CD1c-positive myeloid dendritic cell (primary cell): Measurements from ENCODE around the gene FHOD3.

Experiments used
- DNase-seq: peaks from one replicate; pipeline ENCODE4 v3.0.0-alpha.2; 2016; ENCODE audit errors: extremely low spot score

Gene FHOD3

DNA sequence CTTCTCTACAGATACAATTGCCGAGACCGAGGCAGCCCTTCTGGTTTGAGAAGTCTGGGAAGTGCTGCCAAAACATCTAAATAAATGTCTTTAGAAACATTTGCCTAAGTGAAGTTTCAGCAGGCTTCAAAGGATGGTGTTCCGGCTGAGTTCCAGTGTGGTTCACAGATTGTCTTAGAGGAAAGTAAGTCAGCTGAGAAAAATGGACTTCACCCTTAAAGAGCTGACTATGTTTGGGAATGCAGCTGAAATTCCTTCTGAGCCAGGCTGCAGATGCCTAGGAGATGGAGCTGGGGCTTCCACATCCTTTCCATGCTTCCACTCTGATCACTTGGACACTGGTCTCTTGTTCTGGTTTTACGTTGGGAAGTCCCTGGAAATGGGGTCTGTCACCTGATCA, 83.6 kb downstream of the FHOD3 start:
- no peak for DNase-seq

- DNase-seq, result no peak
These were observed 85.3 kb downstream of the FHOD3 start for GRCh38 chr18:36382854-36383253.

DNA sequence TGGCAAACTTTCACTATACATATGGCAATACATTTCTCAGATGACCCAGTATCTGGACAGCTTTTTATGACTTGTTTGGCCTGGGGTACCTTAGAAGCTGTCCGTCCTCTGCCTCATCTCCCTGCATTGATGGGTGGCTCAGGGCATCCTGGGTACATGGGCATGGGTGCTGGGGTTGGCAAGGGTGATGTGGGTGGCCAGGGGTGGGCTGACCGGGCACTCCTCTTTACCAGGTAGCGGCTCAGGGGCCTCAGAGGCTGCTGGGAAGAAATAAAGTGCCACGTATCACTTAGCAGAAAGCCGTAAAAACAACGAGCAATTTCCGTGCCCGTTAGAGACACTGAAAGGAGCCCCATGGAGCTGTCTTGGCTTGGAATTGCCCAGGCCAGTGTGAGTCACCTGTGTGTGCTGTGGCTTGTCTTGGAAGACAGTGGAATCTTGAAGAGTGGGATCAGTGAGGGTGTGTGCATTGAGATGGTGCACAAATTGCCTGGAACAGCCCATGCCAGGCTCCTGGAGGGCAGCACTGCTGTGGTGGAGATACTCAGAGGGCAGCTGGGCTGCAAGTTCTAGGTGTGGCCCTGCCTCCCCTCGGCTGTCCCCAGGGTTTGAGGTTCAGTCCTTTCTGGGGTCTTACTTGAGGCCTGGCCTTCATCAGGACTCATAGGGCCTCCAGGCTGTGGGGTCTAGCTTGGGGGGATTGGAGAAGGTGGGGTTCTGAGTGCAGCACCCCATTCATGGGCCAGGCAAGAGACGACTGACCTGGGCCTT, 88.8 kb downstream of the FHOD3 start:
- DNase-seq, result no peak

DNA sequence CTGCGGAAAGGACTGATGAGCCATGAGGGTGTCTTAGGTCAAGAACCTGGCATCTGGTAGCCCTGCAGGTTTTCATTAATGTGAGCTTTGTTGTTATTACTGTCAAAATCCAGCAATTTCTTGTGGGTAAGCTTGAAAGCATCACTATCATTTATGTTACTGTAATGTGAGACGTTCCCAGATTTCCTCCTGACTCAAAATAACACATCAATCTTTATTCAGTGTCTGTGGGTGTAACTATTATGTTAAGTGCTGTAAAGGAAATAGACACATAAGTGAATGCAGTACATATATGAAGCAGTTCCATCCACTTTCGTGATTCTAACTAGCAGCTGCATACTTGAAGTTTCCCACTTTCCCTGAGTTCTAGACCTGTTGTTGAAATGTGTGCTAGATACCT, 89.8 kb downstream of the FHOD3 start:
- no peak for DNase-seq

- no peak for DNase-seq
These were observed 90.8 kb downstream of the FHOD3 start for GRCh38 chr18:36388310-36388709.

DNA sequence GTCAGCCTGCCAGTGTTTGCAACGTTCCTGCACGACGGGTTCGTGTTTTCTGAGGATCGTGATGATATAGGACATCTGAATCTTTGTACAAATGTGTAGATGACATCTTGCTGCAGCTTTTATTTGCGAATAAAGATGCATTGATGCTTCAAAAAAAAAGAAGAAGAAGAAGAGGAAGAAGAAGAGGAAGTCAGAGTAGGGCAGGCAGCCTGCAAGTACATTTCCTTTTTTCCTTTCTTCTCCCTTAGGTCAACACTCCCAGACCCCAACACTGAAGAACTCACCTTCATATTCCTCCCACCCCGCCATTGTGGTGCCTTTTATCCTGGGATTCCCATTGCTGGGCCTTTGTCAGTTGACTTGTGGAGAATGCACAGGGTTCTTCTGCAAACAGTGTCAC, 91.5 kb downstream of the FHOD3 start:
- no peak for DNase-seq

- no peak for DNase-seq
These were observed 92.5 kb downstream of the FHOD3 start for GRCh38 chr18:36389811-36390581.

DNA sequence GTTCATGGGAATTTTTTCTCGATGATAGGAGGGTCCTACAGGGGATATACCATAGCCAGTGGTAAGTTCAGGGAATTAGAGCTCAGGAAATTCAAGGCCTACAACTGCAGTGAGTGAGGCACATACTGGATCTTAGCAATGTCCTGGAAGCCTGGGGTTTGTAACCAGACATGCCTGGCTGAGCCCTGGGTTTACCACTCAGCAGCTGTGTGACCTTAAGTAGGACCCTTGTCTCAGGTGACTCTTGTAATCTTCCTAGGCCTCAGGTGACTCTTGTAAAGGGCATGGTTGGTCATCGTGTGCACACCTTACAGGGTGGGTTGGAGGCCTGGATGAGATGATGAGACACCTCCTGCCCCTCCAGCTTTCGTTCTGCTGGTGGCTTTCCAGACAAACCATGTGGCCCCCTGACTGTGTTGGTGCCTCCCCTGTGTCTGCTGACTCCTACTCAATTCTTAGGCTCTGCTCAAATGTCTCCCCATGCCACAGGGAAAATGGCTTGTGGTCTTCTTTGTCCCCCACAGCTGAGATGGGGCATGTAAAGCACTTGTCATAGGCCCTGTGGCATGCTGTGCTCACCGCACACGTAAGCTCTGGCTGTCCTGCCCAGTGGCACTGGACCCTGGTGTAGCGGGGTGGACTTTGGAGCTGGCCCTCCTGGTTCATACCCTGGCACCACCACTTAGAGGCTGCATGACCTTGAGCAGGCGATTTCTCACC, 94.1 kb downstream of the FHOD3 start:
- DNase-seq, result no peak

- DNase-seq, result no peak
These were observed 94.9 kb downstream of the FHOD3 start for GRCh38 chr18:36392164-36392978.

- no peak for DNase-seq
These were observed 95.4 kb downstream of the FHOD3 start for GRCh38 chr18:36392979-36393287.

DNA sequence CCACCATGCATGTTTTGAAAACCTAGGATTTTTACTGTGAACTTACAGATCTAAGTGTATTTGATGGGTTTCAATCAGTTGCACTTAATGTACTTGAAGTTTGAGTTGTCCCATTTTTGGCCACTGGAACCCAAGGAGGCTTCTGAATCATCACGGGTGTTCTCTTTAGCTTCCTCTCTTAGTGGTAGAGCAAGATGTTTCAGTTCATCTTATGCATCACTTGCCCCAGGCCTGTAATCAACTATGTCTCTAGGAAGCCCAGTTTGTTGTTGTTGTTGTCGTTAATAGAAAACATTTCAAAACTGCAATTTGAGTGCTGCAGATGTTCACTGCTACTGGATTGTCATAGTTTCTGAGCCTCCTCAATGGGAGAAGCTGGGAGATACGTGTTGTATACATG, 97.0 kb downstream of the FHOD3 start:
- no peak for DNase-seq

- DNase-seq, result no peak
These were observed 98.7 kb downstream of the FHOD3 start for GRCh38 chr18:36396190-36396589.

DNA sequence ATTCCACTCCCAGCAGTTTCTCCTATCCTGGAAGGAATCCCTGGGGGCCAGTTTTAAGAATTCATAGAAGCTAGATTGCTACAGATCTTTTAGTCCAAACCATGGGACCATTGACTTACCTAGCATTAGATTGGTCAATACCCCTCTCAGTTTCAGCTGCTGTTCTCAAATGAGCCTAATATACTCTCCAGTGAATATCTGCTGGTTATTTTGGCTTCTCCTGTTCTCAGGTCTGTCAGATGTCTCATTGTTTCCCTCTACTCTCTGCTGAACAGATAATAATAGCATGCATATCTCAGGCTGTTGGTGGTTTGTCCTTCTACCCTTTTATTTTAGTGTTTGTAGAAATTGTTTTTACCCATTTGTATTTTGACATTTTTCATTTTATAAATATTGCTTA, 99.5 kb downstream of the FHOD3 start:
- DNase-seq, result no peak

DNA sequence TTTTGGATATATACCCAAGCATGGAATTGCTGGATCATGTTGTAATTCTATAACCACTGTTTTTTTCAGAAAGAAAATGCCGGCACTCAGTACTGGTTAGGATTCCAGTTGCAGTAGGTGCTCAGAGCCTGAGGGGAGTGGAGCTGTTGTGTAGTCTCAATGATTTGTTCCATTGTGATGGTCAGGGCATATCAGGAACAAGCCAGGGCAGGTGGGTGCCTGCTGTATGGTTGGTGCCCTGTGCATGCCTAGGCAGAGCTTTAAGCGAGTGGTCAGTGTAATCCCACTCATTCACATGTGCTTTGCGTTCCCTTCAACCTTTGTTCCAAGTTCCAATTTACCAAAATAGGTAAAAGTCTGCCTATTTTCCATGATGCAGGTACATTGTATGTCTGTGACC, 100.9 kb downstream of the FHOD3 start:
- DNase-seq, result no peak

DNA sequence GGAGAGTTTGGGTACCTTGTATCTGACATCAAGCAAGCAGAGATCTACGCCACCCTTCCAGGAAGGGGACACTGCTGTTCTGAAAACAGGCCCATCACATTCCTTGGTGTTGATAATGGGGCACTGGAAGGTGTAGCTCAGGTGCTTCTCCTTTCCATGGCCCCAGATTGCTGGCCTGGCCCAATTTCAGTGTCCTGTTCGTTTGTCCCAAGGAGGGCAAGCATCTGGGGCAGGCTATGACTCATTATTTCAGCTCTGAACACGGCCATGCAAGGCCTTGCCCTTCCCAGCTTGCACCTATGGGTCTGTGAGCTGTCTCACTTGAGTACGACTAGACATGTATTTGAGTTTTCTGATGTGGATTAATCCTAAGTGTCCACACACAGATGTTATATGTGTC, 101.5 kb downstream of the FHOD3 start:
- DNase-seq, result no peak

DNA sequence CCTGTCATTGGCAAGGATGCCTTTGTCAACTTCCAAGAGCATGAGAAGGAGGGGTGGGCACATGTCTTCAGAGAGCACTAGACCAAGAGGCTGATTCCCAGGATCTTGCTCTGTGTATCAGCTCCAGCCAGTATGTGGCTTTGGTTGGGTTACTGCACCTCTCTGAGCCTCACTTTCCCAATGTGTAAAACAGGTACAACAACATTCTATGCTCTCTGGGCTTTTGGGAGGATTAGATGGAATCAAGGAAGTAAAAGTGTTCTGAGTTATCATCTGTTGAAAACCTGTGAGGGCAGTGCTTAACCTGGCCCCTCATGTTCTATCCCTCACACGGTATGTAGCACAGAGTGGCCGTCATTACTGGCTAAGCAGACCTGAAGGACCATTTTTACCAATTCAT, 103.9 kb downstream of the FHOD3 start:
- DNase-seq, result no peak

DNA sequence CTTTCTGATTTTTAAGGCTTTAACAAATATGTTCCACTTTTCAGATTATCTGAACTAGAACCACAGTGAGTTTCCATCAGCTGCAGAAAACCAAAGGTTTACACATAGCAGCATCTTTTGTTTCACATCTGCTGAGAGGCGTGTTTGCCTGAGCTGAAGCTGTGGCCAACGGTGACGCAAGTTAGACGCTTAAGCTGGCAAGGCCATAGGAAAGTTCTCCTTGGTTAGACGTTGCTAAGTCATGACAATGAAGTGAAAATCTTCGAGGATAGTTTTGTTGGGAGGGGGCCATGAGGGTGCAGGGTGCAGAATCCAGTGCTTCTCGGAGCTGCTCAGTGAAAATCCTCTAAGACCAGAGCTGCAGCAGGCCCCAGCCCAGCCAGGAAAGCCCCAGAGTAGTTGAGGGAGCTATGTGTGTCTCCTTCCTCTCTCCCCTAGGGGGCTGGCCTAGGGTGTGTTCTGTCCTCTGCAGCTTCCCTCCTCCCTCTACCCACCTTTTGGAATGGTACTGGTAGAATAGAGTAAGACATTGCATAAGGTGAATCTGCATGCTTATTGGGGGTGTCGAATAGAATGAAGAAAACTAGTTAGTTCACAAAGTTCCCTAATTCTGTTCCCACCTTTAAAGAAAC, 105.4 kb downstream of the FHOD3 start:
- no peak for DNase-seq

- DNase-seq, result no peak
These were observed 106.6 kb downstream of the FHOD3 start for GRCh38 chr18:36403896-36404820.

DNA sequence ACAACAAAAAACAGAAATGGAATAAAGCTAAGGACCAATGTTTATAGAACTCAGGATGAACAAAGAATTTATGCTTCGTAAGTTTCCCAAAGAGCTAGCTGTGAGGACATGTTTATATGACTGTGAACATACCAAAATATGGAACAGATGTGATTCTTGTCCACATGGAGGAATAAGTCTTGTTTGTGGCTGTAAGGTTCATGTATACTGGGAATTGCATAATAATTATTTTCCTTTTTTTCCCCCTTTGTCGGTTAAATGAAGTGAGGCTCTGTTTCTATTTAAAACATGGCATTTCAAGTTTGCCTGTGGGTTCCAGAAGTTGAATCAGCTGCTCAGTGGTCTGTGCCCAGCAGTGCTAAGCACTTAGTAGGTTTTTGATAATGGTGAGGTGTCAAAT, 108.1 kb downstream of the FHOD3 start:
- DNase-seq, result no peak

GRCh38 chr18:36406805-36407204, 109.3 kb downstream of the FHOD3 start:
- no peak for DNase-seq

DNA sequence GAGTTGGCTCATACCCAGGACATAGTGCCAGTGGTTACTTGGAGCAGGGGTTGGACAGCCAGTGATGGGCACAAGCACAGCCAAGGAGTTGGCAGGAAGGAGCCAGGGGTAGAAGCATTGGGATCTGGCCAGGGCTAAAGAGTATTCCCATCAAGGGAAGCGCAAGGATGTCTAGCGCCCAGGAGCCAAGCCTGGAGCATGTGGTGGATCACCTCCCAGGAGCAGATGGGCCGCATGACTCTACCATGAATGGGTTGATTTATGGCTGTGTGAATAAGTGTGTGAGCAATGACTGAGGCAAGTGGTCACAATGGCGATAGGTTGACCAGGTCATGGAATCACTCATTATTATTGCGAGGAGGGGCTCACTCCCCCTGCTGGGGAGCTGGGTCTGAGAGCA, 111.1 kb downstream of the FHOD3 start:
- no peak for DNase-seq
